HG02610 (cell line): ENCODE measurements around the gene MTFMT.

Experiments used
- ATAC-seq: cut with Tn5 transposase; IDR thresholded peaks from one replicate; pipeline ENCODE4 v1.9.1; 2021; ENCODE audit warnings: mild to moderate bottlenecking, moderate library complexity; ENCODE audit not compliant: unreplicated experiment

Gene MTFMT

GRCh38 chr15:64989416-64990167, 39.8 kb downstream of the MTFMT start, which contains the start of gene SPG21:
Gene SPG21, minus strand, starts transcription at chr15:64989914. Its CDS starts 6,345 bp downstream, at chr15:64983569.
- peak; percentile 97 for ATAC-seq

GRCh38 chr15:64987136-64987535, 42.3 kb downstream of the MTFMT start:
- no peak for ATAC-seq

GRCh38 chr15:64985366-64986033, 43.9 kb downstream of the MTFMT start:
- ATAC-seq: no peak

- ATAC-seq: no peak
Measured at GRCh38 chr15:64982472-64982871, 47.0 kb downstream of the MTFMT start.

- no peak for ATAC-seq
Measured at GRCh38 chr15:64981812-64982431, 47.5 kb downstream of the MTFMT start.

GRCh38 chr15:64979252-64979710, 50.2 kb downstream of the MTFMT start:
- no peak for ATAC-seq

GRCh38 chr15:64975390-64975789, 54.0 kb downstream of the MTFMT start:
- no peak for ATAC-seq

GRCh38 chr15:64970698-64971097, 58.7 kb downstream of the MTFMT start:
- ATAC-seq: no peak

GRCh38 chr15:64969401-64969800, 60.0 kb downstream of the MTFMT start:
- ATAC-seq: no peak

GRCh38 chr15:64961013-64961412, 68.4 kb downstream of the MTFMT start:
- ATAC-seq: no peak

GRCh38 chr15:64960153-64960552, 69.3 kb downstream of the MTFMT start:
- ATAC-seq: no peak

GRCh38 chr15:64959128-64959527, 70.3 kb downstream of the MTFMT start:
- no peak for ATAC-seq

GRCh38 chr15:64954395-64954794, 75.0 kb downstream of the MTFMT start:
- ATAC-seq: no peak

GRCh38 chr15:64951777-64952418, 77.5 kb downstream of the MTFMT start:
- no peak for ATAC-seq
